ENCODE measurements around the gene CBLN3. TPM values are rescaled to one million over a fixed set of nuclear protein-coding genes. Genes with fewer than 3 reads are reported as not detected.

The CBLN3 gene
- total and polyA plus RNA-seq, 2 of the 4 experiments (the other 2 are of a cell fraction), result 0.72 to 4.5 TPM

- in situ Hi-C loops (cut with MboI; ENCODE audit: low sequenced_read_pairs) (no loop called here), intact Hi-C loops (cut with micrococcal nuclease) (no loop called here), dilution Hi-C loops (cut with HindIII; ENCODE audit: low sequenced_read_pairs, unreplicated experiment) (no loop called here)
- WGBS, 2 experiments (ENCODE audit: extremely low coverage in 2 of 2, insufficient read length in 1 of 2), result no CpG with 5 or more reads among the region's 3 CpGs
- TF ChIP-seq RCOR1 (IDR thresholded peaks at IDR 0.05; ENCODE audit: insufficient replicate concordance, low read length), result no peak
- TF ChIP-seq CEBPB (IDR thresholded peaks at IDR 0.05; ENCODE audit: low read depth, low read length), result no peak
- TF ChIP-seq MXI1 (IDR thresholded peaks at IDR 0.05; ENCODE audit: borderline replicate concordance, low read depth, low read length), result no peak
- TF ChIP-seq POLR2A (IDR thresholded peaks at IDR 0.05; ENCODE audit: low read depth, low read length), result no peak
- no peak for TF ChIP-seq SMC3 (IDR thresholded peaks at IDR 0.05; ENCODE audit: low read depth, low read length)
- TF ChIP-seq, protein P1, sequence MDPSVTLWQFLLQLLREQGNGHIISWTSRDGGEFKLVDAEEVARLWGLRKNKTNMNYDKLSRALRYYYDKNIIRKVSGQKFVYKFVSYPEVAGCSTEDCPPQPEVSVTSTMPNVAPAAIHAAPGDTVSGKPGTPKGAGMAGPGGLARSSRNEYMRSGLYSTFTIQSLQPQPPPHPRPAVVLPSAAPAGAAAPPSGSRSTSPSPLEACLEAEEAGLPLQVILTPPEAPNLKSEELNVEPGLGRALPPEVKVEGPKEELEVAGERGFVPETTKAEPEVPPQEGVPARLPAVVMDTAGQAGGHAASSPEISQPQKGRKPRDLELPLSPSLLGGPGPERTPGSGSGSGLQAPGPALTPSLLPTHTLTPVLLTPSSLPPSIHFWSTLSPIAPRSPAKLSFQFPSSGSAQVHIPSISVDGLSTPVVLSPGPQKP (IDR thresholded peaks at IDR 0.05; ENCODE audit: borderline replicate concordance, low read depth, low read length), result no peak
- Histone ChIP-seq H2BK15ac (ENCODE audit: low read depth, low read length) (no peak overlapping the region), H2BK120ac (ENCODE audit: low read depth, low read length) (no peak overlapping the region), H3K4ac (ENCODE audit: low read depth, low read length) (no peak overlapping the region), H3K18ac (ENCODE audit: low read depth, low read length) (no peak overlapping the region), H2BK5ac (ENCODE audit: low read depth, low read length, poor library complexity, severe bottlenecking) (no peak overlapping the region), H4K5ac (ENCODE audit: low read depth, low read length) (no peak overlapping the region), H4K20me1 (ENCODE audit: insufficient read depth, low read length) (no peaks in the 10 kb centered on the region), H4K91ac (ENCODE audit: insufficient read depth, low read depth, low read length) (no peak overlapping the region), H3K36me3 (ENCODE audit: control insufficient read depth, insufficient read depth, low read length) (no peaks in the 10 kb centered on the region), H3K79me1 (ENCODE audit: low read depth in 1 of 2, low read length in 2 of 2) (peaks cover 0 to 3% of the 10 kb centered on the region in 2 experiments; a peak in 1 of 4 replicates), H4K8ac (ENCODE audit: low read depth in 2 of 2, low read length in 2 of 2) (no peak overlapping the region), H3K9ac (ENCODE audit: low read depth, low read length) (no peak overlapping the region), H2AFZ (replicated peaks; ENCODE audit: low read length, poor library complexity) (no peak overlapping the region), H3K4me1 (ENCODE audit: control insufficient read depth, insufficient read depth, low read length) (peaks cover 11% of the 10 kb centered on the region), H3K56ac (ENCODE audit: extremely low read depth, insufficient read depth, low read length) (no peak overlapping the region), H3K9me1 (ENCODE audit: insufficient read depth, low read length) (0 out of 2 replicates have a peak, but pooled peaks cover 2% of the 10 kb centered on the region), H3K4me3 (ENCODE audit: insufficient read depth, low read depth, low read length) (no peak overlapping the region), H3K14ac (replicated peaks; ENCODE audit: low read depth, low read length) (no peak overlapping the region), H3K4me2 (ENCODE audit: low read depth, low read length) (no peak overlapping the region), H3K27ac (ENCODE audit: insufficient read depth, low read length) (no peak overlapping the region), H3K23ac (ENCODE audit: low read depth, low read length) (no peak overlapping the region), H3K9me3 (ENCODE audit: control insufficient read depth, insufficient read depth, low read length) (no peaks in the 10 kb centered on the region), H3K27me3 (ENCODE audit: control insufficient read depth, insufficient read depth, low read length) (no peaks in the 10 kb centered on the region), H2AK5ac (ENCODE audit: low read depth, low read length) (no peak overlapping the region), H2BK20ac (ENCODE audit: low read depth, low read length) (no peak overlapping the region), H2AK9ac (replicated peaks; ENCODE audit: low read depth, low read length, poor library complexity) (no peak overlapping the region)
- DNase-seq (no peak), ATAC-seq (ENCODE audit: low read depth) (no peak)
- ChIA-PET POLR2A (ENCODE audit: unreplicated experiment) (no interaction called here), CTCF (no interaction called here)
- BruUV-seq (replicated peaks), result no TSS peak
These were observed 35.2 kb downstream of the CBLN3 start for GRCh38 chr14:24394275-24394674.

Measured in IMR-90 (cell line).